ENCODE data around the gene SPRR1B. TPM values are rescaled to one million over a fixed set of nuclear protein-coding genes. Genes with fewer than 3 reads are reported as not detected.

The SPRR1B gene
- total RNA-seq (under 1 TPM in 1 of 2 donors, not detected in 1; 0.73 TPM), polyA plus RNA-seq (ENCODE audit: insufficient read length in 6 of 6) (under 1 TPM in 1 of 6 donors, not detected in 5; 0.24 TPM)
- long read RNA-seq, donor 1 = 0 reads
- long read RNA-seq, donor 2 = 0 reads
- long read RNA-seq, donor 3 = 0 reads
- long read RNA-seq, donor 4, partial matches to known transcripts = 0 of 1 reads
- long read RNA-seq, donor 4, other reads (novel, unspliced or antisense) = 0 of 1 reads
- long read RNA-seq, donor 5 = 0 reads
- long read RNA-seq, donor 6 = 0 reads
- long read RNA-seq, donor 7 = 0 reads
- long read RNA-seq, donor 8 = 0 reads
- long read RNA-seq, donor 9 = 0 reads
- long read RNA-seq, donor 10 = 0 reads
- long read RNA-seq, donor 11 = 0 reads
- long read RNA-seq, donor 12 = 0 reads

- Histone ChIP-seq H3K36me3 (no peaks in the 10 kb centered on the region), H3K4me1 (no peaks in the 10 kb centered on the region), H3K27me3 (no peaks in the 10 kb centered on the region), H3K4me3 (no peak within 1 kb of the TSS), H3K27ac (no peak within 1 kb of the TSS), H3K9me3 (no peaks in the 10 kb centered on the region)
- DNase-seq (no peak), ATAC-seq (no peak)
- TF ChIP-seq CTCF (IDR thresholded peaks at IDR 0.05) = no peak
- intact Hi-C loops (cut with DNase I) = no loop called here
Observed at GRCh38 chr1:153030895-153031294, at the start of gene SPRR1B. TSS of gene SPRR1B (plus strand) at chr1:153031203. CDS start at chr1:153032346, 1,143 bp downstream.

- DNase-seq = no peak
- Histone ChIP-seq H3K27me3 (peaks cover 0 to 15% of the 10 kb centered on the region in 2 donors), H3K4me3 (no peak overlapping the region), H3K27ac (no peak overlapping the region), H3K9me3 (no peaks in the 10 kb centered on the region), H3K4me1 (no peaks in the 10 kb centered on the region), H3K36me3 (no peaks in the 10 kb centered on the region)
- intact Hi-C loops (cut with DNase I) = no loop called here
- no peak for TF ChIP-seq CTCF (IDR thresholded peaks at IDR 0.05)
- ATAC-seq = no peak
Observed at GRCh38 chr1:152982076-152982475, 48.9 kb upstream of the SPRR1B start.

- ATAC-seq (no peak), DNase-seq (no peak)
- Histone ChIP-seq H3K4me3 (no peak overlapping the region), H3K9me3 (no peaks in the 10 kb centered on the region), H3K36me3 (no peaks in the 10 kb centered on the region), H3K27me3 (peaks cover 0 to 15% of the 10 kb centered on the region in 2 donors), H3K4me1 (no peaks in the 10 kb centered on the region), H3K27ac (no peak overlapping the region)
- no peak for TF ChIP-seq CTCF (IDR thresholded peaks at IDR 0.05)
- intact Hi-C loops (cut with DNase I) = no loop called here
Observed at GRCh38 chr1:152983234-152983633, 47.8 kb upstream of the SPRR1B start.

GRCh38 chr1:152983743-152984142, 47.3 kb upstream of the SPRR1B start, which contains the start of gene SPRR1A:
TSS of gene SPRR1A (plus strand) at chr1:152984081. CDS start at chr1:152985231, 1,150 bp downstream.
- ATAC-seq (no peak), DNase-seq (no peak)
- H3K9me3 ChIP-seq = no peaks in the 10 kb centered on the region
- intact Hi-C loops (cut with DNase I) = no loop called here
- H3K27me3 ChIP-seq = peaks cover 0 to 15% of the 10 kb centered on the region in 2 donors
- TF ChIP-seq CTCF (IDR thresholded peaks at IDR 0.05) = no peak
- H3K4me1 ChIP-seq = no peaks in the 10 kb centered on the region
- H3K27ac ChIP-seq = no peak within 1 kb of the TSS
- no peak within 1 kb of the TSS for H3K4me3 ChIP-seq
- no peaks in the 10 kb centered on the region for H3K36me3 ChIP-seq

GRCh38 chr1:152986578-152986977, 44.4 kb upstream of the SPRR1B start:
- Histone ChIP-seq H3K27ac (no peak overlapping the region), H3K27me3 (peaks cover 0 to 15% of the 10 kb centered on the region in 2 donors), H3K36me3 (no peaks in the 10 kb centered on the region), H3K4me1 (no peaks in the 10 kb centered on the region), H3K4me3 (no peak overlapping the region), H3K9me3 (no peaks in the 10 kb centered on the region)
- DNase-seq (no peak), ATAC-seq (no peak)
- intact Hi-C loops (cut with DNase I) = no loop called here
- no peak for TF ChIP-seq CTCF (IDR thresholded peaks at IDR 0.05)

Measured in left lung (tissue), 14 donors.